HG02623 (cell line): ENCODE results near the gene ACOX3.
"Not testable (repeated sequence)": the region's sequence is repeated elsewhere in the genome, so short reads cannot be mapped to it uniquely, and the experiment has no call there.

Experiments used
- ATAC-seq: cut with Tn5 transposase; IDR thresholded peaks from one replicate; pipeline ENCODE4 v1.9.1; 2021; ENCODE audit warnings: moderate library complexity; ENCODE audit not compliant: unreplicated experiment

ACOX3 gene

GRCh38 chr4:8343967-8344331 is 96.6 kb downstream of the ACOX3 start:
- no peak for ATAC-seq

GRCh38 chr4:8343262-8343966 is 97.1 kb downstream of the ACOX3 start:
- no peak for ATAC-seq

DNA sequence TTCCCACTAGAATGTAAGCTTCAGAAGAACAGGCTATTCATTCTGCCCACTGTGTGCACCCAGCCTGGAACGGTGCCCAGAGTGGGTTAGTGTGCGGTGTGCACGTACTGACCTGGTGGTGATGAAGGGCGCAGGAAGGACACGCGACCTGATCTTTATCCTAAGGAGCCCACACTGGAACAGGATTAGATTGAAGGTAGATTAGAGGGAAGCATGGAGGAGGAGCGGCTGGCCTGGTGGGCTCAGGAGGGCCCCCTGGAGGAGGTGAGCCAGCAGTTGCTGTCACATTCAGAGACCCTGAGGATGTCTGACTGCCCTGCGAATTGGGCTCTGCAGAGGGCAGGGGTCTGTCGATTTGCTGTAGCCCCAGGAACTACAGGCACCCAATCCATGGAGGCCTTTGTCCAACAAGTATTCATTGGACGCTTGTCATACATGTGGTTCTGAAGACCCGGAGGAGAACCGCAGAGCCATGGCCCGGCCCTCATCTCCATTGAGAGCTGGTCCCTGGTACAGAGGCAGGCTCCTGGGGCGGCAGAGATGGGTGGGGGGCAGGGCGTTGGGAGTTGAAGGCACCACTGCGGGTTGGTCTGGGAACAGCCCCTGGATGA is 97.8 kb downstream of the ACOX3 start:
- ATAC-seq, result no peak

DNA sequence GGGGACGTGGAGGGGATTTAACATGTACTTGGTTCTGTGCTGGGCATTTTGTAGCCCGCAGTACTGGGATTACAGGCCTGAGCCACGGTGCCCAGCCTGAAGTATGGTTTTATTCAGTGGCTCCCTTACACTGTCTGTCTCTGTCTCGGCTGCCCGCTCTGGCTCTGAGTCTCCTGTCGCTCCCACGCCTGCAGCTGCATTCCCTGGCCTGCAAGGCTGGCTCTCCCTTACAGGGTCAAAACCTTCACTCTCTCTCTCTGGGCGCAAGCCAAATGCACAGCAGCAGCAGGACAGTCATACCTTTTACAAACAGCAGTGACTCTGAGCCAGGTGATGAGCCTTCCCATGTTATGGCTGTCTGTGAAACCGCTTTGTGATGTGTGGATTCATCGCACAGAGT is 98.8 kb downstream of the ACOX3 start:
- no peak for ATAC-seq

DNA sequence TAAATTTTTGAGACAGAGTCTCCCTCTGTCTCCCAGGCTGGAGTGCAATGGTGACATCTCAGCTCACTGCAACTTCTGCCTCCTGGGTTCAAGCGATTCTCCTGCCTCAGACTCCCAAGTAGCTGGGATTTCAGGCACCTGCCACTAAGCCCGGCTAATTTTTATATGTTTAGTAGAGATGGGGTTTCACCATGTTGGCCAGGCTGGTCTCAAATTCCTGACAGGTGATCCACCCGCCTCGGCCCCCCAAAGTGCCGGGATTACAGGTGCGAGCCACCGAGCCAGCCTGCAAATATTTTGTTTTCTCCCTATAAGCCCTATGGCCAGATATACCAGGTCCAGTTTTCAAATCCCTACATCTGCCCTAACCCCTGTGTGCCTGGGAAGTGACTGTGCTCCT is 99.2 kb downstream of the ACOX3 start:
- ATAC-seq, result not testable (repeated sequence)

GRCh38 chr4:8340781-8341241 is 99.7 kb downstream of the ACOX3 start:
- no peak for ATAC-seq

GRCh38 chr4:8338351-8338961 is 102.1 kb downstream of the ACOX3 start:
- no peak for ATAC-seq

- no peak for ATAC-seq
These were observed 104.0 kb downstream of the ACOX3 start for GRCh38 chr4:8336412-8337075.

- ATAC-seq, result no peak
These were observed 104.7 kb downstream of the ACOX3 start for GRCh38 chr4:8335848-8336247.

GRCh38 chr4:8334786-8335460 is 105.6 kb downstream of the ACOX3 start:
- no peak for ATAC-seq

GRCh38 chr4:8333726-8334460 is 106.6 kb downstream of the ACOX3 start:
- ATAC-seq, result no peak

- ATAC-seq, result no peak
These were observed 107.6 kb downstream of the ACOX3 start for GRCh38 chr4:8332891-8333331.

DNA sequence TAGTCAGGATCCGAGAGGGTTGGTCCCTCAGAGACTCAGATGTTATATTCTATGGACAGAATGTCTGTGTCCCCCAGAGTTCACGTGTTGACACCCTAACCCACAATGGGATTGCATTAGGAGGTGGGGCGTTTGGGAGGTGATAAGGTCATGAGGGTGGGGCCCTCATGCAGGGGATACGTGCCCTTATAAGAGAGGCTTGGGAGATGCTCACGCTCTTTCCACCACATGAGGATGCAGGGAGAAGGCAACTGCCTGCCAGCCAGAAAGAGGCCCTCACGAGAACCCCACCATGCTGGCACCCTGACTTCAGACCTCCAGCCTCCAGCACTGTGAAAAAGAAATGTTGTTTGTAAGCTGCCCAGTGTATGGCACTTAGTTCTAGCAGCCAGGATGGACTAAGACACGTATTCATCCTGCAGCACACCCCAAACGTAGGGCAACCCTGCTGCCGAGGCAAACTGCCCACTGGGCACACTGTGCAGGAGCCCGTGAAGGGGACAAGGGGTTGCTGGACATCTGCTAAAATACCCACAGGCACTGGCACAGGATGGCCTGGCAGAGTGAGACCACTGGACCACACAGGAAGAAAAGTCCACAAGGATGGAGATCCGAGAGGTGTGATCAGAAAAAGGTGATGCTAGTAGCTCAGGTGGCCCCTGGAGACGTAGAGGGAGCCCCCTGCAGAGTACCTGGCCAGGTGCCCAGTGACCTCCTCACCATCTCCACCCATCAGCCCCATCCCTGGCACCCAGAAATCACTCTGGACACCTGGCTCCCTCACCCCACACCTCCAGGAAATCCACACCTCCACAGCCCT is 108.3 kb downstream of the ACOX3 start:
- ATAC-seq, result no peak

DNA sequence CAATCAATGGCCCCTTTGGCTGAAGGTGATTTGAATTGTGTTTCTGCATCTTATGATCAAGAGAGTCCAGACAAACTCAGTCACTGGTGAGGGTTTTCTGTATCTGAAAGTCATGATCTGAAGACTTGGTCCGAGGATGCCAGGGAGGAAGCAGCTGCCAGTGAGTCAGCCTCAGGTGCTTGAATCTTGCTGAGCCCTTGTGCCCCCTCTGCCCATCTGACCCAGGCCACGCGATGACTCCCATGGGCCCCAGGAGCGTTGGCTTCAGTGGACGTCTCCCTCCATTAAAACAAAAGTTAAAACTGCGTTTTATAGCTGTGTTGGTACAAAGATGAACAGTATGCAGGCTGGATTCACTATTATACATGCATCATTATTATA is 109.0 kb downstream of the ACOX3 start:
- ATAC-seq, result no peak

- no peak for ATAC-seq
These were observed 109.5 kb downstream of the ACOX3 start for GRCh38 chr4:8330821-8331574.

DNA sequence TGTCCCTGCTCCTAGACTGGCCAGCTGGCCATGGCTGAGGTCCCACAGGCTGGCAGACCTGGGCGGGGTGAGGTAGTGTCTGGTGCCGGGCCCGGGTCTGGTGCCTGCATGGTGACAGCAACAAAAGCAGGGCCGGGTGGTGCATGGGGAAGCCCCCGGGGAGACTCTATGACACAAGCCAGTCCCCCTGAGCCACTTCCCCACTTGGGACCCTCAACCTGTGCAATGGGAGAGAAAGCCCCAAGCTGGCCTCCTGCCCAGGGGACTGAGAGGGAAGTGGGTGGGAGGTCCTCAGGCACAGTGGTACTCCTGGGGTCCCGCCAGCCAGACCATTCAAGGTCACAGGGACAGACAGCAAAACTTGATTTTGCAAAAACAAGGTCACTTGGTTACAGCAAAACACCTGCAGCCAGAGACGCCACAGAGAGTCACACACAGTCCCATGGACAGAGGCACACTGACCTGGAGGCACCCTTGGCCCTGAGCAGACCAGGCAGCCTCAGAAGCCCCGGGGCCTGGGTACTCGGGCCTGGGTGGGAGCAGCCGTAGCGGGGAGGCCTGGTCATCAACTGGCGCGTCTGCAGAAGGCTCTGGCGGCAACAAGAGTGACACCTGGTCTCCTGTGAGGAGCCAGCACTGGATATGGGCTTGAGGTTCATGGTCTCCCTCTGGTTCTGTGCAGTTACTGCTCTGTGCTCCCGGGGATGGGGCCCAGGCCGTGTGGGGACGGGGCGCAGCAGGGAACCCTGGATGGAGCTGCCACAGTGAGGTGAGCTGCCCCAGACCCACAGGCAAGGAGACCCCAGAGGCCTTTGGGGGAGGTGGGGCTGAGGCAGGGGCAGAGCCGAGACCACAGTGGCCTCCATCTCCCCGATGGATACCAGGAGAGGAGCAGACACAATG is 110.4 kb downstream of the ACOX3 start:
- no peak for ATAC-seq

- ATAC-seq, result no peak
These were observed 111.0 kb downstream of the ACOX3 start for GRCh38 chr4:8329560-8329858.

GRCh38 chr4:8328866-8329559 is 111.5 kb downstream of the ACOX3 start:
- no peak for ATAC-seq
